GM21723 (cell line): ENCODE data around the gene RNU4-1.

Experiments used
- ATAC-seq: cut with Tn5 transposase; IDR thresholded peaks from one replicate; pipeline ENCODE4 v1.9.1; 2021; ENCODE audit warnings: mild to moderate bottlenecking, moderate library complexity; ENCODE audit not compliant: unreplicated experiment

RNU4-1 gene

GRCh38 chr12:120290609-120291305 is 2.3 kb downstream of the RNU4-1 start:
- no peak for ATAC-seq

GRCh38 chr12:120287491-120287890 is 5.5 kb downstream of the RNU4-1 start:
- no peak for ATAC-seq

GRCh38 chr12:120286768-120287490 is 6.1 kb downstream of the RNU4-1 start:
- ATAC-seq, result no peak

GRCh38 chr12:120284381-120284780 is 8.7 kb downstream of the RNU4-1 start:
- ATAC-seq, result no peak

GRCh38 chr12:120283318-120283717 is 9.7 kb downstream of the RNU4-1 start:
- no peak for ATAC-seq

GRCh38 chr12:120278137-120279069 is 14.6 kb downstream of the RNU4-1 start:
- no peak for ATAC-seq

- no peak for ATAC-seq
Observed at GRCh38 chr12:120276734-120277133, 16.3 kb downstream of the RNU4-1 start.

- ATAC-seq, result no peak
Observed at GRCh38 chr12:120267736-120268135, 25.3 kb downstream of the RNU4-1 start.

- peak; percentile 10 for ATAC-seq
Observed at GRCh38 chr12:120266180-120266870, 26.7 kb downstream of the RNU4-1 start.

GRCh38 chr12:120265473-120266179 is 27.4 kb downstream of the RNU4-1 start, which contains the start of gene PXN:
PXN (minus strand) TSS chr12:120265730; CDS start chr12:120265629, 101 bp downstream.
- peak; percentile 78 for ATAC-seq

GRCh38 chr12:120264904-120265472 is 28.0 kb downstream of the RNU4-1 start:
- peak; percentile 5 for ATAC-seq

GRCh38 chr12:120264086-120264903 is 28.7 kb downstream of the RNU4-1 start:
- no peak for ATAC-seq

GRCh38 chr12:120263748-120264085 is 29.3 kb downstream of the RNU4-1 start:
- ATAC-seq, result no peak

GRCh38 chr12:120262852-120263747 is 29.9 kb downstream of the RNU4-1 start:
- no peak for ATAC-seq

- ATAC-seq, result no peak
Observed at GRCh38 chr12:120261951-120262851, 30.8 kb downstream of the RNU4-1 start.

GRCh38 chr12:120260607-120261006 is 32.4 kb downstream of the RNU4-1 start:
- no peak for ATAC-seq
